NCI-H82 treated with DMSO at 0.1 percent for 48 hours (cell line): ENCODE measurements around the gene PAEP.

Source experiments
- DNase-seq: peaks from one replicate; lab custom pipeline; 2025; ENCODE audit not compliant: unreplicated experiment; lab: John Stamatoyannopoulos, UW

PAEP gene

GRCh38 chr9:135591506-135592330, 30.2 kb downstream of the PAEP start:
- no peak for DNase-seq

GRCh38 chr9:135592331-135592590, 30.7 kb downstream of the PAEP start:
- no peak for DNase-seq

DNA sequence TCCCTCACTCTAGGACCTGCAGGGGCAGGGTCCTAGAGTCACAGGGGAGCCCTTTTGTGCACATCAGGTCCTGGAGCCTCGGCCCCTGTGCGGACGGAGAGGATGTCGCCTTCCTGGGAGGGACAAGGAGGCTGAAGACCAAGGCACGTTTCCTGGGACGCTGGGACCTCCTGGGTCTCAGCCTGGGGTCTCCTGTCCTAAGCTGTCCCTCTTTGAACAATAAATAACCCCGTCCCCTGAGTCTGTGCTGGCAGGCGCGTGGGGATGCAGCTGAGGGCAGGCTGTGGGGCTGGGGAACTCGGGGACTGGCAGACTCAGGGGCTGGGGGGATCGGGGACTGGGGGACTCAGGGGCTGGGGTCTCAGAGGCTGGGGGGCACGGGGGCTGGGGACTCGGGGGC, 31.1 kb downstream of the PAEP start:
- DNase-seq, result no peak

- no peak for DNase-seq
Measured at GRCh38 chr9:135596211-135596610, 34.7 kb downstream of the PAEP start.

DNA sequence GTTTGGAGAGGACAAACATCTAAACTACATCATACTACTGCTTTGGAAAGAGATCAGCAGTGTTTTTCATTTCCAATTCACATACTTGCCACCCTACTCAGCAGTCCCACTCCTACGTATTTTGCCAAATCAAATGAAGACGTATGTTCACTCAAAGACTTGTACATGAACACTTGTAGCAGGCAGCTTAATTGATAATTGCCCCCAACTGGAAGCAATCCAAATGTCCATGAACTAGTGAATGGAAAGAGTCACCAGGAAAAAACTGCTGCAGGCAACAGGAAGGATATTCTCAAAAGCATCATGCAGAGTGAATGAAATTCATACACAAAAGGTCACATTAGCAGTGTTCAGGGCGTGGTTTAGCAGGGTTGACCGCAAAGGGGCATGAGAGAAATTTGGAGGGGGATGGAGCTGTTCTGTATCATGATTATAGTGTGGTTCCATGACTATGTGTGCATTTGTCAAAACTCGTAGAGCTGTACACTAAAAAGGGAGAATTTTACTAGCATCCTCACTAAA, 38.8 kb downstream of the PAEP start:
- DNase-seq, result no peak

DNA sequence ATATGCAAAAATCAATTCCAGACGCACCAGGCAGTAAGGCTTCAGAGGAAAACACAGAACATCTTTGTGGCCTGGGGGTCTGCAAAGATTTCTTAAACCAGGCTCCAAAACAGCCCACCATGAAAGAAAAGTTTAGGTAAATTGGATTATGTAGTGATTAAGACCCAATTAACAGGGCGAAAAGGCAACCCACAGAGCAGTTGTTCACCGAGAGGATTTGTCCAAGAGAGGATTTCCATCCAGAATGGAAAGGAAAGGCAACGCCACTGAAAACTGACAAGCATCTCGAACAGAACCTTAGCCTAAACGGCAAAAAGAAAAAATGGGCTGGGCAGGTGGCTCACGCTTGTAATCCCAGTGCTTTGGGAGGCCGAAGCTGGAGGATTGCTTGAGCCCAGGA, 40.4 kb downstream of the PAEP start:
- peak; percentile 12 for DNase-seq

DNA sequence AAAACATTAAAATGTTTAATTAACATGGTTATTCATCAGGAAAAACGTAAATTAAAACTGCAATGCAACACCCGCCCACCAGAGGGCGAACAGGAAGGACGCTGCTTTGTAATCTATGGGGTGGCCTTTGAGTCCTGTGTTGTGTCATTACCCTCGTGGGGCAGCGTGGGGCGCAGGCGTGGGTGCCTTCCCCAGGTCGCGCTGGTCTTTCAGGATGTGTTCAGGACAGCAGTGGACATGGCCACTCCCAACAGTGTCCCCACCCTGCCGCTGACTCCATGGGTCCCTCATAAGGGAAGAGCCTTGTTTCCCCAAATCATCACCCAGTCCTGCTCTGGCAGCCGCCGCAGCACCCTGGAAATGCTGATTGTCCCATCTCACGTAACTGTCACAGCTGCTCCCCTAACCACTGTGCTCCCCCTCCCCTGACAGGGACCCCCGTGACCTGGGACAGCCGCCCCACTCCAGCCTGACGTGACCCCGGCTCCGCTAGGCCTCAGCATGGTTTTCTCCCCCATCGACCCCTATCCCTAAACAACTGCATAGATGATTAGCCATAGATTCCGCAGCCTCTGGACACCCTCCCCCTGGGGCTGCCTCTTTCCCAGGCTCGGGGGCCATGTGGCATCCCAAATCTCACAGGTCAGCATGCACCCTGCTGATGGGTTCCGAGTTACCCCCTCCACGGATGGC, 41.4 kb downstream of the PAEP start:
- DNase-seq, result no peak

DNA sequence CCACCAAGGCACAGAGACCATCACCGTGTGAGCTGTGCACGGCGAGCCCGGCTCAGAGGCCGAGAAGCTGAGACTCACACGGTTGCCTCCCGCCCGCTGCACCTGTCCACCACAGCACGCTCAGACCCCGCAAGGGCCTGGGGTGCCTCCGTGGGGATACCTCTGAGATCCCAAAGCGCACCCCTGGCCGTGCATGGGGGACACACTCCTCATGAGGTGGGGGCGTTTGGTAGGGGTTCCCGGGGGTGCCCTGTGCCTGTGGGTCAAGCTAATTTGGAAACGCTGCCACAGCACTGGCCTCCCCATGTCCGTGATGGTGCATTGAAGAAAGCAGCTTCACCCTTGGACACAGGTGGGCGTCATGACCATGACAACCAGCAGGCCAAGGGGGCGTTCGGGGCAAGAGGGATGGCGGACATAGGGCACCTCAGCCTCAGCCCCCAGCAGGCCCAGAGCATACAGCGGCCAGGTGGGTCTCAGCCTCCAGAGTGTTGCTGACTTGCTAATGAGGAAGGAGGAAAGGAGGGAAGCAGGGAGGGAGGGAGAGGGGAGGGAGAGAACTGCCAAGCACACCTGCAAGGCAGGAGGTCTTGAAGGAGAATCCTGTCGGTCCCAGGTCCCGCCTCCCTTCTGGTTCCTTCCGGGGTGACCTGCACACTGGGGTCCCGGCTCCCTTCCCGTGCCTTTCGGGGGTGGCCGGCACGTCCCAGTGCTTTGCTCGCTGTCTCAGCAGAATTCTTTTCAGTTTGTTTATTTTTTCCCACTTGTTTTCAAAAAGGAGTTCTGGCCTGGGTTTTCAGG, 43.1 kb downstream of the PAEP start:
- DNase-seq, result no peak

- no peak for DNase-seq
Measured at GRCh38 chr9:135605238-135605781, 43.8 kb downstream of the PAEP start.

DNA sequence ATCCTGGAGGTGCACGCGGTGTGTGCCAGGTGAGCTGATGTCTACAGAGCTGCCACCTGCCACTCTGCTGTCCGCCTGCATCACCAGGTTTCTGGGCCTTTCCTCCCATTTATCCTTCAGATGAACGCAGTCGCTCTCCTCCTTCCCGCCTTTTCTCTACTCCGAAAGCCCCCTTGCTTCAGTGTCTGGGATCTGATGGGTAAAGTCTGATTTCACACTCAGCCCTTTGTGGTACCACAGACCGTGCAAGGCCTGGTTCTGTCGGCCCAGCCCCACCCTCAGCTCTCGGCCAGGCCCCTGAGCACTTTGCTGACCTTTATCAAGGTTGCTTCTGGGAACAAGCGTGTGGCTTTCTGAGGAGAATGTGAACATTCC, 45.3 kb downstream of the PAEP start:
- no peak for DNase-seq

DNA sequence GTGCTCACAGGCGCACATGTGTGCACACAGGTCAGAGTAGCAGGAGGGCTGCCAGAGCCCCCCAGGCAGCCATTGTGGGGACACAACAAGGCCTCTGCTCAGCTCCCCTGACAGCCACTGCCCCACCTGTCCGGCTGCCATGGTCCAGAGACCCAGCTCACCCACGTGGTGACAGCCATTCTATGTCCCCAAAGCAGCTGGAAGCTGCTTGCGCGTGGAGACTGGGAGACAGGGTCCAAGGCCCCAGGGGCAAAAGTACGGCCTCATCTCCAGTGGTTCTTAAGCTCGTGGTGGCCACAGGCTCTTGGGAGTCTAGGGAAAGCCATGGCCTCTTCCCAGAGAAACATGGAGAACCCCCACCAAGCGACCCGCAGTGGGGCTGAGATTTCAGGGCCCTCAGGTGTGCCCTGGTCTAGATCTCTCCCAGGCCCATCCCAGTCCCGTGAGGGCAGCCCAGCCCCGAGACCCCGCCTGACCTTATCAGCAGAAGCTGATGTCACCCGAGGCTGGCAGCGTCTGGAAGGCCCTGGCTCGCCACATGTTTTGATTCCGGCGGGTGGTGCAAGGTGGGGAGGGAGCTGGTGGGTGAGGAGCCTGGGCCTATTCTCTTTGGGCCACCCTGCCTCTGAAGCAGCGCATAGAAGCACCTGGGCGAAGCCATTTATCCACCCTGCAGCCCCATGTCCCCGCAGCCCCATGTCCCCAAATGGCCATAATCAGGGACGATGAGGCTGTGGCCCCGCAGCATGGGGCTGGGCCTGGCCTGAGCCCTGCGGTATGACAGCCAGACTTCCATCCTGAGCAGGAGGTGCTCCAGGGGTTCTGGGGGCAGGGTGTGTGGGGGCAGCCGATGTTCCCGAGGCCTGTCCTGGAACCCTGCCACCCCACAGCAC, 46.1 kb downstream of the PAEP start:
- DNase-seq, result no peak

DNA sequence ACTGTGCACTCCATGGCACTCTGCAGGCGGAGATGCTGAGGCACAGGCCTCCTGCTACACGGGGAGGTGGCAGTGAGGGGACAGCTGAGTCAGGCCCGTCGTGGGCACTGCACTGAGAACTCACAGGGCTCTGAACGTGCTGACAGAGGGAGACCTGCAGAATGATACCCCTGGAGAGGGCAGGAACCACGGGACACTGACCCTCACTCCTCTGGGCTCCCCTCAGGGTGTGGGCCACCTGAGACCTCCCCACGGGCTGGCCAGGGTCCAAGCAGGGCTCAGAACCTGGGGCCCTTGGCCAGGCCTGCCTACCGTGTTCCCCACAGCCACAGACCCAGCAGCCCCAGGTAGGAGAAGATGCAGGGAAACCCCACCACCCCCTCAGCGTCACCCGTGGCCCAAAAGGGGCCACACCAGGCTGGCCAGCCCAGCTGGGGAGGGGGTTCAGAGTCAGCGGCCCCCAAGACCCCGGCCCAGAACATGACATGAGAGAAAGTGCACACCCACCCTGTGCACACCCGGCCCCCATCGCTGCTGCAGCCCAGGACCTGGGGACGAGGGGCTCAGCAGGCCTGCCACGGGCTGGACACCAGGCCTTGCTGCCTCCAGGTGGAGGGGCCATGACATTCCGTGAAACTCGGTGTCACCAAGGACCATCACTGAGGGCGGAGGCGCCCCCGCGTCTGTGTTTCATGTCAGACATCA, 46.9 kb downstream of the PAEP start:
- no peak for DNase-seq

- DNase-seq, result no peak
Measured at GRCh38 chr9:135608999-135609317, 47.4 kb downstream of the PAEP start.

GRCh38 chr9:135609366-135609955, 47.9 kb downstream of the PAEP start:
- DNase-seq, result no peak

DNA sequence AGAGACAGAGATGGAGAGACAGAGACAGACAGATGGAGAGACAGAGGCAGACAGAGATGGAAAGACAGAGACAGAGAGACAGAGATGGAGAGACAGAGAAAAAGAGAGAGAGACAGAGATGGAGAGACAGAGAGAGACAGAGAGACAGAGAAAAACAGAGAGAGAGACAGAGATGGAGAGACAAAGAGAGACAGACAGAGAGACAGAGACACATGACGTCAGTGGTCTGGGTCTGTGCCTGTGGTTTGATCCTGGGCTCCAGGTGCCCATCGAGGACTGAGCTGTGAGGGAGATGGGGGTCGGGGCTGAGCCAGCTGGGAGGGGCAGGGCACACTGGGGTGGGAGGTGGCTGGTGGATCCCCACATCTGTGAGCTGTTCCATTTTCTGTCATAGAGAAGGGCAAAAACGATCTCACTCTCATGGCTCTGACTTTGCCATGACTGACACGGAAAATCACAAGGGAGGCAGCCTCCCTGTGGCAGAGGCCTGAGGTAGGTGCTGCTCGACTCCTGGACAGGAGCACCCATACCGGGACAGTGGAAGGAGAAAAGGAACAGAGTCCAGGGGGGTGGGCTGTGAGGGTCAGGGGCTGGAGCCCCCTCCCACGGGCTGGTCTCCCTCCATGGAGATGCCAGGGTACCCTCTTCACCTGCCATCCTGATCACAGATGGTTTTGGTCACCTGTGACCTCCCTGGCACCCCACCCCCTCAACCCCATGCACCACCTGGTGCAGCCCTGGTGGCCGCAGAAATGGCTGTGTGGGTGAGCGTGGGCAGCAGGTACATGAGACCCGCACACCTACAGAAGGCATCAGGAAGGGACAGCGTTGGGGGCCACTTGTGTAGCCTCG, 49.0 kb downstream of the PAEP start:
- no peak for DNase-seq

GRCh38 chr9:135611142-135611874, 49.8 kb downstream of the PAEP start:
- DNase-seq, result no peak

GRCh38 chr9:135611875-135612209, 50.3 kb downstream of the PAEP start:
- no peak for DNase-seq

GRCh38 chr9:135612437-135612836, 50.9 kb downstream of the PAEP start:
- DNase-seq, result no peak
